ENCODE results near the gene PGAM2.
"Not testable (repeated sequence)": the region's sequence is repeated elsewhere in the genome, so short reads cannot be mapped to it uniquely, and the experiment has no call there.

The PGAM2 gene

GRCh38 chr7:44018857-44019807, 46.2 kb downstream of the PGAM2 start:
- DNase-seq, result peak; percentile 99

- not testable (repeated sequence) for DNase-seq
Measured at GRCh38 chr7:44015090-44015489, 50.3 kb downstream of the PGAM2 start.
